ENCODE results near the gene SWAP70.

The SWAP70 gene

GRCh38 chr11:9776203-9776602, 112.3 kb downstream of the SWAP70 start:
- DNase-seq (ENCODE audit: low spot score): no peak

GRCh38 chr11:9777066-9777465, 113.2 kb downstream of the SWAP70 start:
- DNase-seq (ENCODE audit: low spot score): no peak

GRCh38 chr11:9777525-9777924, 113.6 kb downstream of the SWAP70 start:
- no peak for DNase-seq (ENCODE audit: low spot score)

GRCh38 chr11:9780929-9781328, 117.1 kb downstream of the SWAP70 start:
- no peak for DNase-seq (ENCODE audit: low spot score)

GRCh38 chr11:9783986-9784385, 120.1 kb downstream of the SWAP70 start:
- no peak for DNase-seq (ENCODE audit: low spot score)

- no peak for DNase-seq (ENCODE audit: low spot score)
These were observed 120.9 kb downstream of the SWAP70 start for GRCh38 chr11:9784602-9785315.

- DNase-seq (ENCODE audit: low spot score): no peak
These were observed 123.4 kb downstream of the SWAP70 start for GRCh38 chr11:9787260-9787659.

GRCh38 chr11:9787981-9788521, 124.2 kb downstream of the SWAP70 start:
- DNase-seq (ENCODE audit: low spot score): peak; percentile 84

- no peak for DNase-seq (ENCODE audit: low spot score)
These were observed 126.0 kb downstream of the SWAP70 start for GRCh38 chr11:9789910-9790309.

- no peak for DNase-seq (ENCODE audit: low spot score)
These were observed 126.8 kb downstream of the SWAP70 start for GRCh38 chr11:9790703-9791102.

GRCh38 chr11:9796266-9796665, 132.4 kb downstream of the SWAP70 start:
- no peak for DNase-seq (ENCODE audit: low spot score)

- peak; percentile 38 for DNase-seq (ENCODE audit: low spot score)
These were observed 133.0 kb downstream of the SWAP70 start for GRCh38 chr11:9796854-9797253.

GRCh38 chr11:9797300-9797699, 133.4 kb downstream of the SWAP70 start:
- DNase-seq (ENCODE audit: low spot score): no peak

- no peak for DNase-seq (ENCODE audit: low spot score)
These were observed 136.0 kb downstream of the SWAP70 start for GRCh38 chr11:9799886-9800285.

GRCh38 chr11:9802291-9802861, 138.5 kb downstream of the SWAP70 start:
- peak; percentile 63 for DNase-seq (ENCODE audit: low spot score)
